Stimulated activated CD4-positive, alpha-beta T cell treated with anti-CD3 and anti-CD28 coated beads, TNF-alpha, amount 100 ng/mL, for 4 hours (primary cell): ENCODE data around the gene LSM4.

Experiments used
- DNase-seq, 3 experiments: peaks; one replicate each; pipeline ENCODE4 v3.0.0-alpha.2; 2020; ENCODE audit warnings: low read depth in 3 of 3

LSM4 gene

GRCh38 chr19:18311502-18312091 is 11.3 kb downstream of the LSM4 start:
- DNase-seq = no peak

GRCh38 chr19:18310966-18311365 is 11.9 kb downstream of the LSM4 start:
- no peak for DNase-seq

GRCh38 chr19:18310118-18310909 is 12.6 kb downstream of the LSM4 start:
- no peak for DNase-seq

GRCh38 chr19:18309525-18310064 is 13.3 kb downstream of the LSM4 start:
- DNase-seq = no peak

GRCh38 chr19:18308948-18309325 is 13.9 kb downstream of the LSM4 start:
- no peak for DNase-seq

GRCh38 chr19:18308051-18308947 is 14.6 kb downstream of the LSM4 start:
- DNase-seq = no peak

GRCh38 chr19:18307271-18307681 is 15.6 kb downstream of the LSM4 start:
- DNase-seq = no peak

GRCh38 chr19:18306888-18307260 is 16.0 kb downstream of the LSM4 start:
- no peak for DNase-seq

- no peak for DNase-seq
These were observed 16.5 kb downstream of the LSM4 start for GRCh38 chr19:18306209-18306887.

- DNase-seq = peak; percentile 73 to 79 (median 79)
These were observed 18.2 kb downstream of the LSM4 start for GRCh38 chr19:18304458-18305310.

GRCh38 chr19:18304208-18304457 is 18.7 kb downstream of the LSM4 start:
- DNase-seq = no peak

- no peak for DNase-seq
These were observed 21.2 kb downstream of the LSM4 start for GRCh38 chr19:18301718-18302111.

GRCh38 chr19:18300930-18301717 is 21.8 kb downstream of the LSM4 start:
- no peak for DNase-seq

GRCh38 chr19:18299654-18300053 is 23.2 kb downstream of the LSM4 start:
- no peak for DNase-seq

- DNase-seq = no peak
These were observed 24.3 kb downstream of the LSM4 start for GRCh38 chr19:18298601-18299000.

GRCh38 chr19:18297308-18297707 is 25.6 kb downstream of the LSM4 start:
- no peak for DNase-seq

- no peak for DNase-seq
These were observed 27.8 kb downstream of the LSM4 start for GRCh38 chr19:18295034-18295451.

GRCh38 chr19:18294467-18294864 is 28.4 kb downstream of the LSM4 start:
- peak; percentile 76 to 93 (median 88) for DNase-seq

- no peak for DNase-seq
These were observed 29.0 kb downstream of the LSM4 start for GRCh38 chr19:18293642-18294466.
